HG02571 (cell line): ENCODE results near the gene OLA1.

Experiments used
- ATAC-seq: cut with Tn5 transposase; IDR thresholded peaks from one replicate; pipeline ENCODE4 v1.9.1; 2021; ENCODE audit warnings: mild to moderate bottlenecking, moderate library complexity; ENCODE audit not compliant: unreplicated experiment

OLA1 gene

GRCh38 chr2:174224665-174225288 is 23.6 kb downstream of the OLA1 start:
- ATAC-seq, result no peak

GRCh38 chr2:174224125-174224524 is 24.2 kb downstream of the OLA1 start:
- no peak for ATAC-seq

- no peak for ATAC-seq
These were observed 24.9 kb downstream of the OLA1 start for GRCh38 chr2:174223388-174223787.

- no peak for ATAC-seq
These were observed 26.2 kb downstream of the OLA1 start for GRCh38 chr2:174222154-174222553.

- no peak for ATAC-seq
These were observed 29.0 kb downstream of the OLA1 start for GRCh38 chr2:174219321-174219720.

GRCh38 chr2:174218773-174219172 is 29.6 kb downstream of the OLA1 start:
- no peak for ATAC-seq

GRCh38 chr2:174217869-174218268 is 30.5 kb downstream of the OLA1 start:
- no peak for ATAC-seq

GRCh38 chr2:174211954-174212353 is 36.4 kb downstream of the OLA1 start:
- ATAC-seq, result no peak

GRCh38 chr2:174210862-174211261 is 37.5 kb downstream of the OLA1 start:
- ATAC-seq, result no peak

GRCh38 chr2:174209325-174209724 is 39.0 kb downstream of the OLA1 start:
- ATAC-seq, result no peak

- no peak for ATAC-seq
These were observed 40.3 kb downstream of the OLA1 start for GRCh38 chr2:174208026-174208425.

GRCh38 chr2:174205562-174205961 is 42.8 kb downstream of the OLA1 start:
- no peak for ATAC-seq

GRCh38 chr2:174202188-174202587 is 46.1 kb downstream of the OLA1 start:
- ATAC-seq, result no peak

GRCh38 chr2:174198846-174199564 is 49.3 kb downstream of the OLA1 start:
- no peak for ATAC-seq

GRCh38 chr2:174195253-174195652 is 53.1 kb downstream of the OLA1 start:
- ATAC-seq, result no peak

- no peak for ATAC-seq
These were observed 54.6 kb downstream of the OLA1 start for GRCh38 chr2:174193737-174194136.

GRCh38 chr2:174192664-174193063 is 55.7 kb downstream of the OLA1 start:
- no peak for ATAC-seq

- no peak for ATAC-seq
These were observed 56.8 kb downstream of the OLA1 start for GRCh38 chr2:174191342-174192074.

- no peak for ATAC-seq
These were observed 63.4 kb downstream of the OLA1 start for GRCh38 chr2:174184915-174185314.

- no peak for ATAC-seq
These were observed 63.8 kb downstream of the OLA1 start for GRCh38 chr2:174184504-174184903.

- ATAC-seq, result no peak
These were observed 65.3 kb downstream of the OLA1 start for GRCh38 chr2:174183076-174183475.

- no peak for ATAC-seq
These were observed 67.0 kb downstream of the OLA1 start for GRCh38 chr2:174181368-174181767.
